ENCODE data around the gene LARP6.

- TF ChIP-seq CTCF (IDR thresholded peaks at IDR 0.05) (no peak), ZFX (IDR thresholded peaks at IDR 0.05; ENCODE audit: borderline replicate concordance) (no peak)
Measured at GRCh38 chr15:70801109-70801508, 52.8 kb downstream of the LARP6 start.

Data from 22Rv1 (cell line).